ENCODE data around the gene DNAJB13.

DNAJB13 gene

DNA sequence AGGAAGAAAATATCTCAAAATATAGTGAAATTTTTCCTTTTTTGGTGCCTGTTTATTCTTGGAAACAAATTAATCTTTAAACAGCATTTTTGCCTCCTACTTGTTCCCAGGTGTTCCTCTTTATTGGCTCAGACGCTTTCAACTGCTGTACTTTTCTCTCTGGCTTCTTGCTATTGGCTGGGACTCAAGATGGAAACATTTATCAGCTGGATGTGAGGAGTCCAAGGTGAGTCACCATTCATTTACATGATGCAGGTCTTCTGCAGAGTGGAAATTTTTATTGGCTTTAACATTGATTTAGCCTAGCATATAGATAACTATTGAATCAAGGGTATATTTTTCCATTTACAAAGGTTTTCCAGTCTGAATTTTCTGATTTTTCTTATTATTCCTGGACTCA lies 34.4 kb upstream of the DNAJB13 start:
- no peaks in the 10 kb centered on the region for H3K79me2 ChIP-seq (ENCODE audit: control insufficient read depth, low read length)
- H3K27ac ChIP-seq (ENCODE audit: low read depth, low read length), result no peak overlapping the region
- no peaks in the 10 kb centered on the region for H4K20me1 ChIP-seq (ENCODE audit: control insufficient read depth, insufficient read depth, low read depth, low read length)
- no peak for TF ChIP-seq EZH2phosphoT487 (IDR thresholded peaks at IDR 0.05; ENCODE audit: borderline replicate concordance, low read length)
- TF ChIP-seq, protein P1, sequence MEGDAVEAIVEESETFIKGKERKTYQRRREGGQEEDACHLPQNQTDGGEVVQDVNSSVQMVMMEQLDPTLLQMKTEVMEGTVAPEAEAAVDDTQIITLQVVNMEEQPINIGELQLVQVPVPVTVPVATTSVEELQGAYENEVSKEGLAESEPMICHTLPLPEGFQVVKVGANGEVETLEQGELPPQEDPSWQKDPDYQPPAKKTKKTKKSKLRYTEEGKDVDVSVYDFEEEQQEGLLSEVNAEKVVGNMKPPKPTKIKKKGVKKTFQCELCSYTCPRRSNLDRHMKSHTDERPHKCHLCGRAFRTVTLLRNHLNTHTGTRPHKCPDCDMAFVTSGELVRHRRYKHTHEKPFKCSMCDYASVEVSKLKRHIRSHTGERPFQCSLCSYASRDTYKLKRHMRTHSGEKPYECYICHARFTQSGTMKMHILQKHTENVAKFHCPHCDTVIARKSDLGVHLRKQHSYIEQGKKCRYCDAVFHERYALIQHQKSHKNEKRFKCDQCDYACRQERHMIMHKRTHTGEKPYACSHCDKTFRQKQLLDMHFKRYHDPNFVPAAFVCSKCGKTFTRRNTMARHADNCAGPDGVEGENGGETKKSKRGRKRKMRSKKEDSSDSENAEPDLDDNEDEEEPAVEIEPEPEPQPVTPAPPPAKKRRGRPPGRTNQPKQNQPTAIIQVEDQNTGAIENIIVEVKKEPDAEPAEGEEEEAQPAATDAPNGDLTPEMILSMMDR (IDR thresholded peaks at IDR 0.05; ENCODE audit: low read depth, low read length, poor library complexity, severe bottlenecking), result no peak
- no peaks in the 10 kb centered on the region for H3K4me1 ChIP-seq (ENCODE audit: control insufficient read depth, low read length)
- no peaks in the 10 kb centered on the region for H3K9me3 ChIP-seq (ENCODE audit: control insufficient read depth, insufficient read depth, low read length)
- no peak overlapping the region for H3K4me3 ChIP-seq (ENCODE audit: low read length)
- no peaks in the 10 kb centered on the region for H3K9me2 ChIP-seq (replicated peaks; ENCODE audit: control insufficient read depth, low read length)
- H3K4me2 ChIP-seq (ENCODE audit: low read length), result no peak overlapping the region
- H3F3A ChIP-seq (ENCODE audit: control insufficient read depth, insufficient read depth), result 0 out of 2 replicates have a peak, but pooled peaks cover 4% of the 10 kb centered on the region
- peaks cover 63% of the 10 kb centered on the region for H3K36me3 ChIP-seq (ENCODE audit: control insufficient read depth, low read length)
- no peaks in the 10 kb centered on the region for H3K27me3 ChIP-seq (ENCODE audit: control insufficient read depth, low read length)

DNA sequence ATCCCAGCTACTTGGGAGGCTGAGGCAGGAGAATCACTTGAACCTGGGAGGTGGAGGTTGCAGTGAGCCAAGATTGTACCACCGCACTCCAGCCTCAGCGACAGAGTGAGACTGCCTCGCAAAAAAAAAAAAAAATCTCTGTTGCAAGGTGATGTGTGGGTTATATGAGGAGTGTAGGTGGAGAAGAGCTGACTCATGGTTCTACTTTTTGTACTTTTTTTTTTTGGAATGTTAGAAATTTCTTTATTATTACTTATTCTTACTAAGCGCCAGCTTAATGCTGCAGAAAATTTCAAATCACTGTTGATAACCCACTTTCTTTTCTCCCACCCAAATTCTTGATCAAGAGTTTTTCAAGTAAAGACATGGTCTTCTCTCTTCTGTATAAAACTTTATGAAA lies 29.6 kb upstream of the DNAJB13 start:
- Histone ChIP-seq H3F3A (ENCODE audit: control insufficient read depth, insufficient read depth) (no peaks in the 10 kb centered on the region), H3K27ac (ENCODE audit: low read depth, low read length) (no peak overlapping the region), H3K9me3 (ENCODE audit: control insufficient read depth, insufficient read depth, low read length) (no peaks in the 10 kb centered on the region), H3K79me2 (ENCODE audit: control insufficient read depth, low read length) (no peaks in the 10 kb centered on the region), H3K4me2 (ENCODE audit: low read length) (no peak overlapping the region), H4K20me1 (ENCODE audit: control insufficient read depth, insufficient read depth, low read depth, low read length) (no peaks in the 10 kb centered on the region), H3K27me3 (ENCODE audit: control insufficient read depth, low read length) (no peaks in the 10 kb centered on the region), H3K9me2 (replicated peaks; ENCODE audit: control insufficient read depth, low read length) (no peaks in the 10 kb centered on the region), H3K4me3 (ENCODE audit: low read length) (no peak overlapping the region), H3K36me3 (ENCODE audit: control insufficient read depth, low read length) (peaks cover 40% of the 10 kb centered on the region), H3K4me1 (ENCODE audit: control insufficient read depth, low read length) (no peaks in the 10 kb centered on the region)
- no peak for TF ChIP-seq EZH2phosphoT487 (IDR thresholded peaks at IDR 0.05; ENCODE audit: borderline replicate concordance, low read length)
- TF ChIP-seq, protein P1 (IDR thresholded peaks at IDR 0.05; ENCODE audit: low read depth, low read length, poor library complexity, severe bottlenecking), result no peak

DNA sequence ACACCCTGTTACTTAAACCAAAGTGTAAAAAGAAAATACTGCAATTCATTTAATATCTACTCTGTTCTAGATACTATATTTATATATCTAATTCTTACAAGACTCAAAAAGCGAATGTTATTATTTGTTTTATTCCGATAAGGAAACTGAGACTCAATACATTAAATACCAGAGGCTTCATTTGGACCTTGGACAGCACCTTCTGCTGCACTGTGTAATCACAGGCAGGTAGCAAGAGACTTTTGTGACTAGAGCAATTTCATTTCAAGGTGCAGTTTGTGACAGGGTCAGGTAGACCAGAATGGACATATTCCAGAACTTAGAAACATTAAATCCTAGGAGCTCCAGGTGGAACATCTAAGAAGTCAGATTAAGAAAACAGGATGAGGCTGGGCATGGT lies 21.4 kb upstream of the DNAJB13 start:
- Histone ChIP-seq H3K9me2 (replicated peaks; ENCODE audit: control insufficient read depth, low read length) (no peaks in the 10 kb centered on the region), H3K4me3 (ENCODE audit: low read length) (no peak overlapping the region), H3K36me3 (ENCODE audit: control insufficient read depth, low read length) (peaks cover 32% of the 10 kb centered on the region)

More for the DNA sequence above, 21.4 kb upstream of the DNAJB13 start:
- Histone ChIP-seq H4K20me1 (ENCODE audit: control insufficient read depth, insufficient read depth, low read depth, low read length) (no peaks in the 10 kb centered on the region), H3K79me2 (ENCODE audit: control insufficient read depth, low read length) (no peaks in the 10 kb centered on the region), H3F3A (ENCODE audit: control insufficient read depth, insufficient read depth) (0 out of 2 replicates have a peak, but pooled peaks cover 4% of the 10 kb centered on the region), H3K27ac (ENCODE audit: low read depth, low read length) (no peak overlapping the region), H3K4me2 (ENCODE audit: low read length) (no peak overlapping the region), H3K27me3 (ENCODE audit: control insufficient read depth, low read length) (no peaks in the 10 kb centered on the region), H3K9me3 (ENCODE audit: control insufficient read depth, insufficient read depth, low read length) (no peaks in the 10 kb centered on the region), H3K4me1 (ENCODE audit: control insufficient read depth, low read length) (no peaks in the 10 kb centered on the region)
- no peak for TF ChIP-seq EZH2phosphoT487 (IDR thresholded peaks at IDR 0.05; ENCODE audit: borderline replicate concordance, low read length)
- TF ChIP-seq, protein P1 (IDR thresholded peaks at IDR 0.05; ENCODE audit: low read depth, low read length, poor library complexity, severe bottlenecking), result no peak

Measured in DOHH2 (cell line).